Measurements from ENCODE around the gene SFT2D1. TPM values are rescaled to one million over a fixed set of nuclear protein-coding genes. Genes with fewer than 3 reads are reported as not detected.

SFT2D1 gene
- total RNA-seq, 2 experiments from 2014 or later: 39.8 to 54.2 TPM

DNA sequence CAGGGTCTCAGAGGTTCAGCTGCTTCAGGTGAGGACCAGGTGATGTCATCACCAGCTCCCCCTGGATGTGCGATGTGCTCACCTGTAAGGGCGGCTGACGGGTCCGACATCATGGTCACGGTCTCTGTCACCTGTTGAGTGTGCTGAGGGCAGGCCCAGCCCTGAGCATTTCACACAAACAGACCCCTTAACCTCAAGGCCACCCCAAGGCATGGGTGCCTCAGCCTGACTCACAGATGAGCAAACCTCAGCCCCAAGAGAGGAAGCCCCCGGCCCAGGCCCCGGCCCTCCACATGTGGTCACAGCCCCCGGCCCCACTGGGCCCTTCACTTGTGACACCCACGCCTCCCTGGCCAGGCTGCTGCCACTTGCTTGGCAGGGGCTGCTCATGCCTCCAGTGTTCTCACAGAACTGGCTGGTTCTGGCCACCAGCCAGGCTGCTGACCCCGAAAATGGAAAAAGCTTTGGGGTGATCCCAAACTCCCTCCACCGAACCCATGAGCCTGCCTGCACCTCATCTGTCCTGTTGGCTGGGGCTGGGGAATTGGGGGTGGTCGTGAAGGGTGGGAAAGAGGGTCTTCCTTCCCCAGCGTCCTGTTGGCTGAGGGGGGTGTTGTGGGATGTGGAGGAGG is 67.5 kb downstream of the SFT2D1 start:
- ChIA-PET CTCF (interaction anchor here (1.1 to 2.2 kb wide), 2 partner anchors 15 to 126 kb away, joined by 4 to 10 read pairs; no protein-coding TSS in a partner anchor), POLR2A (no interaction called here)
- ATAC-seq: no peak

DNA sequence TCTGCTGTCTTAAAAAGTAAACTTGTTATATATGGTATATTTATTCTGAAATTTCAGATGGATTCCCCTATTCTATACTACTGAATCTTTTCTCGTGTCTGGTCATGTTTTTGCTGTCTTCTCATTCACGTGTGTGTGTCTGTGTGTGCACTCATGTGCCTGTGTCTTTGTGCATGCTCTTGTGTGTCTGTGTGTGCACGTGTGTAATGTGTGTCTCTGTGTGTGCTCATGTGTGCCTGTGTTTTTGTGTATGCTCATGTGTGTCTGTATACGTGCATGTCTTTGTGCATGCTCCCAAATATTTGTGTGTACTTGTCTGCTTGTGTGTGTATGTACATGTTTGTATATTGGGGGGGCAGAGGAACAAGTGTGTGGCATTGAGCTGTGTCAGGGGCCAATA is 68.2 kb downstream of the SFT2D1 start:
- H3K4me3 Mint-ChIP-seq: no peak overlapping the region
- CTCF ChIA-PET: interaction anchor here (0.7 to 2.2 kb wide), 3 partner anchors 15 to 196 kb away, joined by 3 to 10 read pairs (median 4); no protein-coding TSS in a partner anchor
- POLR2A ChIA-PET: no interaction called here

More for the DNA sequence above, 67.5 kb downstream of the SFT2D1 start:
- Mint-ChIP-seq H3K9me3 (ENCODE audit: low read depth) (no peaks in the 10 kb centered on the region), H3K27ac (no peak overlapping the region), H3K36me3 (ENCODE audit: low read depth) (no peaks in the 10 kb centered on the region), H3K27me3 (peaks cover 4% of the 10 kb centered on the region), H3K4me3 (no peak overlapping the region), H3K4me1 (peaks cover 7% of the 10 kb centered on the region)
- DNase-seq: no peak
- intact Hi-C loops (cut with DNase I, micrococcal nuclease): loop anchor here (1.0 to 5.0 kb wide), 4 partner anchors 38 to 125 kb away; partner anchors contain the start of gene MPC1 (in 1 of the 2)

DNA sequence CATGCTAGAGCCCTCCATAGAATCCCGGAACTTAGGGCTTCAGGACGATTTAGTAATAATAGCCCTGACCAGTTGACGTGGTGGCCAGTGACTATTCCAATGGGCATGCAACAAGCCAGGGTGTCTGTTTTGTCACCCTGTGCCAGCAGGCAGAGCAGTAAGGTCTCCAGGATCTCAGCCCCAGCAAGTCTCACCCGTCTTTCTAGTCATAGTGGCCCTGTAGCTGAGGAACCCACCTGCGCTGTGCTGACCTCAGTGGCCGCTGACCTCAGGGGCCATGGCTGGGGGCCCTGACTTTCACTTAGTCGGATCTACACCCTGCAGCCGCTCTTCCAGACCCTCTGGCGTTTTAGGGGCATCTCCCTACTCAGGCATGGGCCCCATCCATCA is 71.0 kb downstream of the SFT2D1 start:
- DNase-seq (no peak), ATAC-seq (no peak)
- H3K27ac Mint-ChIP-seq: no peak overlapping the region
- H3K9me3 Mint-ChIP-seq (ENCODE audit: low read depth): no peaks in the 10 kb centered on the region
- intact Hi-C loops (cut with DNase I, micrococcal nuclease): no loop called here
- CTCF ChIA-PET: no interaction called here
- peaks cover 4% of the 10 kb centered on the region for H3K27me3 Mint-ChIP-seq
- no peak overlapping the region for H3K4me3 Mint-ChIP-seq
- peaks cover 5% of the 10 kb centered on the region for H3K4me1 Mint-ChIP-seq
- H3K36me3 Mint-ChIP-seq (ENCODE audit: low read depth): no peaks in the 10 kb centered on the region
- POLR2A ChIA-PET: no interaction called here

More for the DNA sequence above, 68.2 kb downstream of the SFT2D1 start:
- no peak overlapping the region for H3K27ac Mint-ChIP-seq
- peaks cover 4% of the 10 kb centered on the region for H3K27me3 Mint-ChIP-seq
- intact Hi-C loops (cut with DNase I, micrococcal nuclease): loop anchor here in 1 of 2 experiments (2.0 kb wide), 1 partner anchor 39 kb away; no protein-coding TSS in a partner anchor
- ATAC-seq: no peak
- DNase-seq: no peak
- no peaks in the 10 kb centered on the region for H3K9me3 Mint-ChIP-seq (ENCODE audit: low read depth)
- H3K4me1 Mint-ChIP-seq: peaks cover 7% of the 10 kb centered on the region
- H3K36me3 Mint-ChIP-seq (ENCODE audit: low read depth): no peaks in the 10 kb centered on the region

DNA sequence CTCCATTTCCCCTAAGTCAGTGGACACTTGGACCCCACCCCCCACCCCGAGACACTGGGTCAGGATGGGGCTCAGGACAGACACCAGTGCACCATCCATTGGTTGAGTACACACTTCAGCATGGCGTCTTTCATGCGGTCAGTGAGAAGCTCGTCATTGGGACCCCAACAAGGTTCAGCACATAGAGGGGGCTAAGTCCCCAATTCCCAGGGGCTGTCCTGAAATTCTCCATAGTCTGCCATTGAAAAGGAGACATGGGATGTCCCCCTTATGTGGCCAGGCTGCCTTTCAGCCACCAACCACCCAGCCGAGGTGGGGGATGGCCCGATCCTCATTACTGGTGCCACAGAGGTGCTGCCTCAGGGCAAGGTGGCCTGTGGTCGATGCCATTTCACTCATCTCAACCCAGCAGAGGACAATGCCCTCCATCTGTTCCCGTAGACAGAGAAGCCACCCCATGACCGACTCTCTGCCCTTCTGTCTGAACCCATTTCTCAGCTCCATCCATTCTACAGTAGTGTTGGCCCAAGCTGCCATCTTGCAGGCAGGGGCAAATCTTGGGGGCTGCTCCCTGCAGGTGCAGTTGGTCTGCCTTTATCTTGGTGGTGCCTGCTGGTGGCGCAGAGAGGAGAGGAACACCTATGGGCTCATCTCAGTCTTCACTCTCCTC is 71.5 kb downstream of the SFT2D1 start:
- no peaks in the 10 kb centered on the region for H3K27me3 Mint-ChIP-seq
- H3K9me3 Mint-ChIP-seq (ENCODE audit: low read depth): no peaks in the 10 kb centered on the region
- H3K4me3 Mint-ChIP-seq: no peak overlapping the region
- ChIA-PET CTCF (interaction anchor here (0.7 to 1.0 kb wide), 2 partner anchors 23 to 130 kb away, joined by 4 read pairs; no protein-coding TSS in a partner anchor), POLR2A (no interaction called here)
- DNase-seq (no peak), ATAC-seq (no peak)
- no peaks in the 10 kb centered on the region for H3K36me3 Mint-ChIP-seq (ENCODE audit: low read depth)
- intact Hi-C loops (cut with DNase I, micrococcal nuclease): no loop called here
- H3K27ac Mint-ChIP-seq: no peak overlapping the region
- peaks cover 1% of the 10 kb centered on the region for H3K4me1 Mint-ChIP-seq

Other genes with a start within 250 kb of the SFT2D1 start
- gene TBXT, start 174.7 kb downstream of the SFT2D1 start, total RNA-seq: not detected
- gene PRR18, start 34.2 kb downstream of the SFT2D1 start, total RNA-seq: under 1 TPM in 1 of 2 experiments, not detected in 1; 0.11 TPM
- 10 to 100 TPM; 17.7 to 20.5 TPM for gene MPC1, start 40.4 kb upstream of the SFT2D1 start, total RNA-seq
- under 1 TPM; 0.30 to 0.41 TPM for gene RAMACL, start 244.1 kb upstream of the SFT2D1 start, total RNA-seq